SK-N-SH (cell line): ENCODE results near the gene PER3. TPM values are rescaled to one million over a fixed set of nuclear protein-coding genes. Genes with fewer than 3 reads are reported as not detected.

Experiments
- CTCF ChIA-PET: fragments of 300-600, 350-600 bp; formaldehyde crosslinking; extraction: SDS; loops from one replicate; lab custom pipeline; 2021; lab: Yijun Ruan, JAX
- POLR2A ChIA-PET: fragments of 350-600 bp; sonication (Branson Sonifier 250); formaldehyde crosslinking; extraction: SDS; loops from one replicate; lab custom pipeline; 2020; ENCODE audit warnings: antibody characterized with exemption, inconsistent platforms; lab: Yijun Ruan, JAX
- DNase-seq: peaks from one replicate; pipeline ENCODE4 v3.0.0; 2012
- H2AFZ ChIP-seq: fragments of 200-600 bp; sonication (generic); 2 replicates; pipeline ENCODE4 v1.8.1; 2016; ENCODE audit warnings: antibody characterized with exemption, mild to moderate bottlenecking, low read depth
- H3F3A ChIP-seq: fragments of 200-600 bp; sonication (generic); replicated peaks from 2 replicates; pipeline ENCODE3; 2016; ENCODE audit warnings: antibody characterized with exemption, mild to moderate bottlenecking; ENCODE audit not compliant: insufficient read depth
- H3K27ac ChIP-seq, 2 experiments: fragments of 200-500 bp in 1 of 2; fragments of 200-600 bp in 1 of 2; sonication (Bioruptor generic) in 1 of 2; sonication (generic), shearing (Covaris generic) in 1 of 2; 2 replicates each; pipeline versions ENCODE4 v1.5.1 to v1.6.1; 2014 to 2016; ENCODE audit warnings: low read depth in 2 of 2, inconsistent platforms in 1 of 2, low read length in 1 of 2, mild to moderate bottlenecking in 1 of 2, mixed read lengths in 1 of 2
- H3K27me3 ChIP-seq: fragments of 200-600 bp; sonication (generic), shearing (Covaris generic); 2 replicates; pipeline ENCODE4 v1.6.1; 2016; ENCODE audit warnings: mixed run types; ENCODE audit not compliant: insufficient read depth
- H3K36me3 ChIP-seq, 2 experiments: fragments of 200-500 bp in 1 of 2; fragments of 200-600 bp in 1 of 2; sonication (Bioruptor generic) in 1 of 2; sonication (generic) in 1 of 2; replicated peaks in 1 of 2; 2 replicates each; pipeline versions ENCODE3 to v1.5.1; 2014 to 2016; ENCODE audit warnings: low read length in 1 of 2, mild to moderate bottlenecking in 1 of 2; ENCODE audit not compliant: insufficient read depth in 2 of 2, control insufficient read depth in 1 of 2
- H3K4me1 ChIP-seq, 2 experiments: fragments of 200-500 bp in 1 of 2; fragments of 200-600 bp in 1 of 2; sonication (Bioruptor generic) in 1 of 2; sonication (generic), shearing (Covaris generic) in 1 of 2; 2 replicates each; pipeline versions ENCODE4 v1.5.1 to v1.6.1; 2014 to 2016; ENCODE audit warnings: low read depth in 1 of 2, low read length in 1 of 2, mixed run types in 1 of 2; ENCODE audit not compliant: insufficient read depth in 2 of 2, control insufficient read depth in 1 of 2
- H3K4me2 ChIP-seq: fragments of 200-600 bp; sonication (generic), shearing (Covaris generic); 2 replicates; pipeline ENCODE4 v1.6.1; 2017; ENCODE audit warnings: mixed run types
- H3K4me3 ChIP-seq, 2 experiments: fragments of 200-500 bp in 1 of 2; fragments of 200-600 bp in 1 of 2; sonication (Bioruptor generic) in 1 of 2; sonication (generic), shearing (Covaris generic) in 1 of 2; 2 replicates each; pipeline versions ENCODE4 v1.5.1 to v1.8.1; 2014 to 2016; ENCODE audit warnings: low read depth in 2 of 2, inconsistent platforms in 1 of 2, low read length in 1 of 2, mild to moderate bottlenecking in 1 of 2, mixed read lengths in 1 of 2, moderate library complexity in 1 of 2
- H3K79me2 ChIP-seq: fragments of 200-600 bp; sonication (generic); 2 replicates; pipeline ENCODE4 v1.8.1; 2017; ENCODE audit warnings: mild to moderate bottlenecking; ENCODE audit not compliant: insufficient read depth
- H3K9ac ChIP-seq: fragments of 200-600 bp; sonication (generic); 2 replicates; pipeline ENCODE4 v1.6.1; 2017; ENCODE audit warnings: mixed run types
- H3K9me2 ChIP-seq: fragments of 200-600 bp; sonication (generic); 2 replicates; pipeline ENCODE4 v1.6.1; 2017; ENCODE audit warnings: mixed run types
- H3K9me3 ChIP-seq: fragments of 200-600 bp; sonication (generic); 2 replicates; pipeline ENCODE4 v1.6.1; 2017; ENCODE audit warnings: mixed run types, mild to moderate bottlenecking, moderate library complexity
- H4K20me1 ChIP-seq: fragments of 200-600 bp; sonication (generic); 2 replicates; pipeline ENCODE4 v1.6.1; 2017; ENCODE audit warnings: mild to moderate bottlenecking, mixed run types; ENCODE audit not compliant: insufficient read depth
- CHD2 ChIP-seq: fragments of 150-350 bp; IDR thresholded peaks from 2 replicates; pipeline ENCODE4 v1.6.1; 2018; ENCODE audit warnings: low read length; ENCODE audit not compliant: partially characterized antibody
- CTCF ChIP-seq: fragments of 200-600 bp; sonication (generic); IDR thresholded peaks from 2 replicates; pipeline ENCODE4 v1.6.1; 2017; ENCODE audit warnings: antibody characterized with exemption, mild to moderate bottlenecking, moderate library complexity
- ELF1 ChIP-seq: IDR thresholded peaks from 2 replicates; pipeline ENCODE4 v1.4.0; 2012
- FOXJ3 ChIP-seq: sonication (generic); formaldehyde crosslinking; IDR thresholded peaks from 2 replicates; pipeline ENCODE4 v1.5.1; 2020; ENCODE audit warnings: mild to moderate bottlenecking, missing genetic modification reagents
- FOXM1 ChIP-seq: IDR thresholded peaks from 2 replicates; pipeline ENCODE4 v1.4.0; 2012; ENCODE audit warnings: low read depth, mild to moderate bottlenecking
- GABPA ChIP-seq: IDR thresholded peaks from 2 replicates; pipeline ENCODE4 v1.4.0; 2012; ENCODE audit warnings: low read depth, mild to moderate bottlenecking
- GATA2 ChIP-seq: sonication (generic); formaldehyde crosslinking; IDR thresholded peaks from 2 replicates; pipeline ENCODE4 v1.5.0; 2020; ENCODE audit warnings: mild to moderate bottlenecking, missing genetic modification reagents
- IRF3 ChIP-seq: fragments of 150-350 bp; IDR thresholded peaks from 2 replicates; pipeline ENCODE4 v1.6.1; 2016; ENCODE audit warnings: mild to moderate bottlenecking, low read depth, low read length
- MAX ChIP-seq: IDR thresholded peaks from 2 replicates; pipeline ENCODE4 v1.4.0; 2012; ENCODE audit warnings: low read depth
- MEF2A ChIP-seq: IDR thresholded peaks from 2 replicates; pipeline ENCODE4 v1.4.0; 2012; ENCODE audit warnings: low read depth, borderline replicate concordance
- NRF1 ChIP-seq: IDR thresholded peaks from 2 replicates; pipeline ENCODE4 v1.6.1; 2012; ENCODE audit warnings: low read depth, mild to moderate bottlenecking, low read length
- POLR2AphosphoS5 ChIP-seq: IDR thresholded peaks from 2 replicates; pipeline ENCODE4 v1.6.1; 2012; ENCODE audit warnings: low read depth, low read length
- RAD21 ChIP-seq: IDR thresholded peaks from 2 replicates; pipeline ENCODE4 v1.6.1; 2012; ENCODE audit warnings: mild to moderate bottlenecking, low read length
- RCOR1 ChIP-seq: fragments of 150-350 bp; IDR thresholded peaks from 2 replicates; pipeline ENCODE4 v1.6.1; 2017; ENCODE audit warnings: antibody characterized with exemption, low read length
- REST ChIP-seq: IDR thresholded peaks from 2 replicates; pipeline ENCODE4 v1.6.1; 2012; ENCODE audit warnings: mild to moderate bottlenecking, low read depth, low read length, moderate library complexity
- RFX5 ChIP-seq: IDR thresholded peaks from 2 replicates; pipeline ENCODE4 v1.6.1; 2012; ENCODE audit warnings: mild to moderate bottlenecking, improper control_type of control experiment, low read length
- SIN3A ChIP-seq: IDR thresholded peaks from 2 replicates; pipeline ENCODE4 v1.6.1; 2012; ENCODE audit warnings: low read depth, mild to moderate bottlenecking, low read length, moderate library complexity, borderline replicate concordance
- SMC3 ChIP-seq: IDR thresholded peaks from 2 replicates; pipeline ENCODE4 v1.6.1; 2012; ENCODE audit warnings: low read depth, low read length, improper control_type of control experiment
- TAF1 ChIP-seq: IDR thresholded peaks from 2 replicates; pipeline ENCODE4 v1.6.1; 2012; ENCODE audit warnings: low read depth, mild to moderate bottlenecking, low read length, moderate library complexity, borderline replicate concordance
- USF2 ChIP-seq: fragments of 150-350 bp; IDR thresholded peaks from 2 replicates; pipeline ENCODE4 v1.6.1; 2017; ENCODE audit warnings: antibody characterized with exemption, low read length, low read depth, borderline replicate concordance
- WGBS: methylation state at CpG from one replicate; pipeline ENCODE4 v1.1.6; 2017; ENCODE audit warnings: low lambda C conversion rate; 5-methylcytosine and 5-hydroxymethylcytosine counted together
- polyA plus RNA-seq, 3 experiments: library from polyadenylated mRNA; depleted of rRNA; stranded (reverse); fragments of >200 nt; gene quantifications; 2 replicates each; pipeline ENCODE4 v1.2.3, GENCODE V29; 2012

Gene PER3
- polyA plus RNA-seq, 1 of the 3 experiments (the other 2 are of a cell fraction): 6.0 TPM

GRCh38 chr1:7891804-7892203 is 107.7 kb downstream of the PER3 start:
- peaks cover 10% of the 10 kb centered on the region for H3F3A ChIP-seq
- no peaks in the 10 kb centered on the region for H3K9me3 ChIP-seq
- no peak overlapping the region for H3K27ac ChIP-seq
- H3K9me2 ChIP-seq: no peaks in the 10 kb centered on the region
- TF ChIP-seq CHD2 (no peak), NRF1 (no peak), MAX (no peak), RFX5 (no peak), REST (no peak), SIN3A (no peak), RCOR1 (no peak), MEF2A (no peak), GATA2 (no peak), FOXJ3 (CRISPR knock-in tag) (no peak), RAD21 (no peak), FOXM1 (no peak), GABPA (no peak), SMC3 (no peak), CTCF (no peak), ELF1 (no peak), TAF1 (no peak), POLR2AphosphoS5 (no peak), USF2 (no peak), IRF3 (no peak)
- TF ChIP-seq, all 33 proteins: peak for 0
- H3K79me2 ChIP-seq: no peaks in the 10 kb centered on the region
- no peak overlapping the region for H3K4me3 ChIP-seq
- H4K20me1 ChIP-seq: no peaks in the 10 kb centered on the region
- H3K4me1 ChIP-seq: peaks cover 0 to 7% of the 10 kb centered on the region in 2 experiments; a peak in 1 of 4 replicates
- H3K36me3 ChIP-seq: no peaks in the 10 kb centered on the region
- no peak overlapping the region for H3K4me2 ChIP-seq
- no peak for DNase-seq
- H3K9ac ChIP-seq: no peak overlapping the region
- 84% methylated on average over 4 of the region's 9 CpGs for WGBS
- H2AFZ ChIP-seq: no peak overlapping the region
- ChIA-PET CTCF (interaction anchor here (0.9 kb wide), 1 partner anchor 223 kb away, joined by 3 read pairs; no protein-coding TSS in a partner anchor), POLR2A (no interaction called here)
- H3K27me3 ChIP-seq: no peaks in the 10 kb centered on the region
